ENCODE results near the gene DNAH14. TPM values are rescaled to one million over a fixed set of nuclear protein-coding genes. Genes with fewer than 3 reads are reported as not detected.
"Not testable (repeated sequence)": the region's sequence is repeated elsewhere in the genome, so short reads cannot be mapped to it uniquely, and the experiment has no call there.

The DNAH14 gene
- total and polyA plus RNA-seq, 2 of the 4 experiments (the other 2 are of a cell fraction) = 2.7 to 3.6 TPM

- H2AK5ac ChIP-seq (ENCODE audit: low read depth, low read length) = no peak overlapping the region
- H3K4me1 ChIP-seq (ENCODE audit: control insufficient read depth, insufficient read depth, low read length) = no peaks in the 10 kb centered on the region
- no TSS peak for BruUV-seq (replicated peaks)
- intact Hi-C loops (cut with micrococcal nuclease) = no loop called here
- H3K27me3 ChIP-seq (ENCODE audit: control insufficient read depth, insufficient read depth, low read length) = no peaks in the 10 kb centered on the region
- H3K18ac ChIP-seq (ENCODE audit: low read depth, low read length) = no peak overlapping the region
- no peak overlapping the region for H3K27ac ChIP-seq (ENCODE audit: insufficient read depth, low read length)
- no peaks in the 10 kb centered on the region for H4K20me1 ChIP-seq (ENCODE audit: insufficient read depth, low read length)
- H4K91ac ChIP-seq (ENCODE audit: insufficient read depth, low read depth, low read length) = no peak overlapping the region
- no peaks in the 10 kb centered on the region for H3K36me3 ChIP-seq (ENCODE audit: control insufficient read depth, insufficient read depth, low read length)
- ChIA-PET POLR2A (ENCODE audit: unreplicated experiment) (no interaction called here), CTCF (no interaction called here)
- no peak overlapping the region for H2AK9ac ChIP-seq (replicated peaks; ENCODE audit: low read depth, low read length, poor library complexity)
- in situ Hi-C loops (cut with MboI; ENCODE audit: low sequenced_read_pairs) = no loop called here
- H3K23ac ChIP-seq (ENCODE audit: low read depth, low read length) = no peak overlapping the region
- no peak overlapping the region for H2AFZ ChIP-seq (replicated peaks; ENCODE audit: low read length, poor library complexity)
- H2BK5ac ChIP-seq (ENCODE audit: low read depth, low read length, poor library complexity, severe bottlenecking) = no peak overlapping the region
- H2BK15ac ChIP-seq (ENCODE audit: low read depth, low read length) = no peak overlapping the region
- no peak overlapping the region for H3K56ac ChIP-seq (ENCODE audit: extremely low read depth, insufficient read depth, low read length)
- H3K14ac ChIP-seq (replicated peaks; ENCODE audit: low read depth, low read length) = no peak overlapping the region
- no peak for DNase-seq
- H3K9me3 ChIP-seq (ENCODE audit: control insufficient read depth, insufficient read depth, low read length) = no peaks in the 10 kb centered on the region
- no peak overlapping the region for H3K4me2 ChIP-seq (ENCODE audit: low read depth, low read length)
- H3K9ac ChIP-seq (ENCODE audit: low read depth, low read length) = no peak overlapping the region
- no peak overlapping the region for H4K8ac ChIP-seq (ENCODE audit: low read depth in 2 of 2, low read length in 2 of 2)
- no CpG with 5 or more reads among the region's 1 CpG for WGBS, 2 experiments (ENCODE audit: extremely low coverage in 2 of 2, insufficient read length in 1 of 2)
- no peak overlapping the region for H2BK120ac ChIP-seq (ENCODE audit: low read depth, low read length)
- H4K5ac ChIP-seq (ENCODE audit: low read depth, low read length) = no peak overlapping the region
- H3K79me1 ChIP-seq (ENCODE audit: low read depth in 1 of 2, low read length in 2 of 2) = no peaks in the 10 kb centered on the region
- H3K4ac ChIP-seq (ENCODE audit: low read depth, low read length) = no peak overlapping the region
- no peak for ATAC-seq (ENCODE audit: low read depth)
- dilution Hi-C loops (cut with HindIII; ENCODE audit: low sequenced_read_pairs, unreplicated experiment) = no loop called here
- H3K4me3 ChIP-seq (ENCODE audit: insufficient read depth, low read depth, low read length) = no peak overlapping the region
- no peaks in the 10 kb centered on the region for H3K9me1 ChIP-seq (ENCODE audit: insufficient read depth, low read length)
- no peak overlapping the region for H2BK20ac ChIP-seq (ENCODE audit: low read depth, low read length)
- TF ChIP-seq NFE2L2 (IDR thresholded peaks at IDR 0.05; ENCODE audit: low read depth, low read length) (no peak), CEBPB (IDR thresholded peaks at IDR 0.05; ENCODE audit: low read depth, low read length) (0 out of 2 replicates have a peak, but pooled peaks have one; percentile 20)
These were observed 451.2 kb downstream of the DNAH14 start for GRCh38 chr1:225380691-225381090.

- H3K4me2 ChIP-seq (ENCODE audit: low read depth, low read length); DNase-seq; H2AFZ ChIP-seq (replicated peaks; ENCODE audit: low read length, poor library complexity); in situ Hi-C loops (cut with MboI; ENCODE audit: low sequenced_read_pairs); H3K9me1 ChIP-seq (ENCODE audit: insufficient read depth, low read length); H3K27ac ChIP-seq (ENCODE audit: insufficient read depth, low read length); H4K91ac ChIP-seq (ENCODE audit: insufficient read depth, low read depth, low read length); H3K27me3 ChIP-seq (ENCODE audit: control insufficient read depth, insufficient read depth, low read length); dilution Hi-C loops (cut with HindIII; ENCODE audit: low sequenced_read_pairs, unreplicated experiment); POLR2A ChIA-PET (ENCODE audit: unreplicated experiment); H3K4ac ChIP-seq (ENCODE audit: low read depth, low read length); H2BK20ac ChIP-seq (ENCODE audit: low read depth, low read length); H2AK9ac ChIP-seq (replicated peaks; ENCODE audit: low read depth, low read length, poor library complexity); H3K23ac ChIP-seq (ENCODE audit: low read depth, low read length); H3K9me3 ChIP-seq (ENCODE audit: control insufficient read depth, insufficient read depth, low read length); H3K4me3 ChIP-seq (ENCODE audit: insufficient read depth, low read depth, low read length); intact Hi-C loops (cut with micrococcal nuclease); ATAC-seq (ENCODE audit: low read depth); H3K9ac ChIP-seq (ENCODE audit: low read depth, low read length); H2AK5ac ChIP-seq (ENCODE audit: low read depth, low read length); H3K18ac ChIP-seq (ENCODE audit: low read depth, low read length); CTCF ChIA-PET; H3K79me1 ChIP-seq (ENCODE audit: low read depth in 1 of 2, low read length in 2 of 2); H3K56ac ChIP-seq (ENCODE audit: extremely low read depth, insufficient read depth, low read length); H3K4me1 ChIP-seq (ENCODE audit: control insufficient read depth, insufficient read depth, low read length); BruUV-seq (replicated peaks); H4K5ac ChIP-seq (ENCODE audit: low read depth, low read length); H2BK120ac ChIP-seq (ENCODE audit: low read depth, low read length); H4K20me1 ChIP-seq (ENCODE audit: insufficient read depth, low read length); H3K14ac ChIP-seq (replicated peaks; ENCODE audit: low read depth, low read length); H2BK15ac ChIP-seq (ENCODE audit: low read depth, low read length); H4K8ac ChIP-seq (ENCODE audit: low read depth in 2 of 2, low read length in 2 of 2); H3K36me3 ChIP-seq (ENCODE audit: control insufficient read depth, insufficient read depth, low read length); H2BK5ac ChIP-seq (ENCODE audit: low read depth, low read length, poor library complexity, severe bottlenecking): not testable (repeated sequence)
- WGBS, 2 experiments (ENCODE audit: extremely low coverage in 2 of 2, insufficient read length in 1 of 2) = no CpG with 5 or more reads among the region's 3 CpGs
These were observed 457.4 kb downstream of the DNAH14 start for GRCh38 chr1:225386860-225387259.

Measured in IMR-90 (cell line).